ENCODE data around the gene SMTN. TPM values are rescaled to one million over a fixed set of nuclear protein-coding genes. Genes with fewer than 3 reads are reported as not detected.
"Not testable (repeated sequence)": the region's sequence is repeated elsewhere in the genome, so short reads cannot be mapped to it uniquely, and the experiment has no call there.

SMTN gene
- total RNA-seq, 1 experiment from 2014 or later = 38.9 TPM

GRCh38 chr22:31087744-31088215, 6.7 kb downstream of the SMTN start:
- no peak for DNase-seq (ENCODE audit: low spot score)
- in situ Hi-C loops (cut with HindIII; ENCODE audit: low sequenced_read_pairs) = no loop called here

GRCh38 chr22:31088233-31088986, 7.3 kb downstream of the SMTN start:
- DNase-seq (ENCODE audit: low spot score) = no peak
- in situ Hi-C loops (cut with HindIII; ENCODE audit: low sequenced_read_pairs) = no loop called here

GRCh38 chr22:31089160-31090100, 8.3 kb downstream of the SMTN start:
- in situ Hi-C loops (cut with HindIII; ENCODE audit: low sequenced_read_pairs) = no loop called here
- peak; percentile 49 for DNase-seq (ENCODE audit: low spot score)

GRCh38 chr22:31090217-31091085, 9.3 kb downstream of the SMTN start:
- DNase-seq (ENCODE audit: low spot score) = no peak
- in situ Hi-C loops (cut with HindIII; ENCODE audit: low sequenced_read_pairs) = no loop called here

GRCh38 chr22:31091106-31091975, 10.2 kb downstream of the SMTN start:
- in situ Hi-C loops (cut with HindIII; ENCODE audit: low sequenced_read_pairs) = no loop called here
- no peak for DNase-seq (ENCODE audit: low spot score)

- DNase-seq (ENCODE audit: low spot score) = no peak
Measured at GRCh38 chr22:31092161-31092560, 11.0 kb downstream of the SMTN start.

GRCh38 chr22:31093086-31093850, 12.2 kb downstream of the SMTN start:
- in situ Hi-C loops (cut with HindIII; ENCODE audit: low sequenced_read_pairs) = no loop called here
- peak; percentile 48 for DNase-seq (ENCODE audit: low spot score)

More at GRCh38 chr22:31092161-31092560, 11.0 kb downstream of the SMTN start:
- in situ Hi-C loops (cut with HindIII; ENCODE audit: low sequenced_read_pairs) = no loop called here

GRCh38 chr22:31094021-31094551, 13.0 kb downstream of the SMTN start:
- in situ Hi-C loops (cut with HindIII; ENCODE audit: low sequenced_read_pairs) = no loop called here
- peak; percentile 93 for DNase-seq (ENCODE audit: low spot score)

GRCh38 chr22:31094741-31095140, 13.6 kb downstream of the SMTN start:
- DNase-seq (ENCODE audit: low spot score) = no peak
- in situ Hi-C loops (cut with HindIII; ENCODE audit: low sequenced_read_pairs) = no loop called here

- no peak for DNase-seq (ENCODE audit: low spot score)
- in situ Hi-C loops (cut with HindIII; ENCODE audit: low sequenced_read_pairs) = no loop called here
Measured at GRCh38 chr22:31095637-31096249, 14.6 kb downstream of the SMTN start.

GRCh38 chr22:31096657-31097279, 15.7 kb downstream of the SMTN start:
- in situ Hi-C loops (cut with HindIII; ENCODE audit: low sequenced_read_pairs) = no loop called here

GRCh38 chr22:31097539-31097938, 16.4 kb downstream of the SMTN start:
- DNase-seq (ENCODE audit: low spot score); in situ Hi-C loops (cut with HindIII; ENCODE audit: low sequenced_read_pairs): not testable (repeated sequence)

More at GRCh38 chr22:31096657-31097279, 15.7 kb downstream of the SMTN start:
- DNase-seq (ENCODE audit: low spot score) = no peak

GRCh38 chr22:31097941-31098631, 17.0 kb downstream of the SMTN start:
- in situ Hi-C loops (cut with HindIII; ENCODE audit: low sequenced_read_pairs) = no loop called here
- DNase-seq (ENCODE audit: low spot score) = no peak

GRCh38 chr22:31098632-31099110, 17.6 kb downstream of the SMTN start:
- DNase-seq (ENCODE audit: low spot score) = no peak
- in situ Hi-C loops (cut with HindIII; ENCODE audit: low sequenced_read_pairs) = no loop called here

GRCh38 chr22:31099386-31099785, 18.3 kb downstream of the SMTN start:
- no peak for DNase-seq (ENCODE audit: low spot score)
- in situ Hi-C loops (cut with HindIII; ENCODE audit: low sequenced_read_pairs) = no loop called here

All from G401 (cell line).